Endothelial cell of umbilical vein (primary cell): ENCODE measurements around the gene AOX1. TPM values are rescaled to one million over a fixed set of nuclear protein-coding genes. Genes with fewer than 3 reads are reported as not detected.

Experiments
- BruUV-seq: library from RNA; stranded (reverse); fragments of 400-500 nt; replicated peaks from 2 replicates; lab custom pipeline; 2021; lab: Mats Ljungman, UMichigan
- CTCF ChIA-PET: fragments of 300-600, 350-600 bp; sonication (Branson Sonifier 250); formaldehyde crosslinking; loops from one replicate; lab custom pipeline; 2021; ENCODE audit warnings: antibody characterized with exemption, inconsistent platforms; lab: Charles Lee
- POLR2A ChIA-PET: fragments of 300-600, 350-600 bp; sonication (Branson Sonifier 250); formaldehyde crosslinking; loops from one replicate; lab custom pipeline; 2021; ENCODE audit warnings: antibody characterized with exemption, inconsistent platforms; lab: Charles Lee
- DNase-seq: peaks from one replicate; pipeline ENCODE4 v3.0.0-alpha.2; 2011; ENCODE audit warnings: low read depth, low spot score
- FAIRE-seq: peaks from 2 replicates; lab custom pipeline; 2011; peaks lifted over from hg19 to GRCh38; lab: Jason Lieb, UNC
- H2AFZ ChIP-seq: 2 replicates; pipeline ENCODE4 v1.6.0; 2012; ENCODE audit warnings: low read depth, low read length, control low read depth, inconsistent platforms
- H3K27ac ChIP-seq: 2 replicates; pipeline ENCODE4 v1.5.1; 2011; ENCODE audit warnings: low read depth, mild to moderate bottlenecking, control low read depth, low read length, moderate library complexity; ENCODE audit not compliant: insufficient read depth
- H3K27me3 ChIP-seq, 2 experiments: 2 replicates each; pipeline versions ENCODE4 v1.6.0 to v1.6.1; 2011; ENCODE audit warnings: low read length in 2 of 2, mixed read lengths in 1 of 2; ENCODE audit not compliant: control insufficient read depth in 2 of 2, insufficient read depth in 2 of 2
- H3K36me3 ChIP-seq, 2 experiments: 2 replicates in 1 of 2; 3 replicates in 1 of 2; pipeline ENCODE4 v1.5.1; 2011; ENCODE audit warnings: low read length in 2 of 2, mild to moderate bottlenecking in 1 of 2, moderate library complexity in 1 of 2; ENCODE audit not compliant: control insufficient read depth in 2 of 2, insufficient read depth in 2 of 2; ENCODE audit errors: extremely low read depth in 1 of 2
- H3K4me1 ChIP-seq: 3 replicates; pipeline ENCODE4 v1.5.1; 2011; ENCODE audit warnings: mild to moderate bottlenecking, low read length; ENCODE audit not compliant: control insufficient read depth, insufficient read depth; ENCODE audit errors: extremely low read depth
- H3K4me2 ChIP-seq: 2 replicates; pipeline ENCODE4 v1.6.1; 2011; ENCODE audit warnings: low read length, control low read depth, mixed read lengths; ENCODE audit not compliant: insufficient read depth
- H3K4me3 ChIP-seq, 3 experiments: fragments of 200-600 bp in 1 of 3; sonication (generic), shearing (Covaris generic) in 1 of 3; replicated peaks in 1 of 3; 2 replicates each; pipeline ENCODE4 v1.5.1; 2011 to 2016; ENCODE audit warnings: control low read depth in 3 of 3, low read length in 3 of 3, mild to moderate bottlenecking in 2 of 3, inconsistent platforms in 1 of 3, low read depth in 1 of 3, moderate library complexity in 1 of 3; ENCODE audit not compliant: insufficient read depth in 1 of 3
- H3K79me2 ChIP-seq: 2 replicates; pipeline ENCODE4 v1.6.0; 2012; ENCODE audit warnings: low read length, inconsistent platforms; ENCODE audit not compliant: control insufficient read depth, insufficient read depth
- H3K9ac ChIP-seq: replicated peaks from 2 replicates; pipeline ENCODE3; 2011; ENCODE audit warnings: low read length, control low read depth; ENCODE audit not compliant: insufficient read depth; ENCODE audit errors: extremely low read depth
- H3K9me1 ChIP-seq: replicated peaks from 3 replicates; pipeline ENCODE4 v1.6.0; 2011; ENCODE audit warnings: mild to moderate bottlenecking, low read length; ENCODE audit not compliant: control insufficient read depth, insufficient read depth; ENCODE audit errors: extremely low read depth
- H3K9me3 ChIP-seq: replicated peaks from 2 replicates; pipeline ENCODE4 v1.5.1; 2012; ENCODE audit warnings: low read length, inconsistent platforms; ENCODE audit not compliant: control insufficient read depth, insufficient read depth
- H4K20me1 ChIP-seq: replicated peaks from 2 replicates; pipeline ENCODE3; 2011; ENCODE audit warnings: mild to moderate bottlenecking, low read length; ENCODE audit not compliant: control insufficient read depth, insufficient read depth; ENCODE audit errors: extremely low read depth
- CTCF ChIP-seq, 2 donors: IDR thresholded peaks; 1 replicate in 1 of 2; 2 replicates in 1 of 2; pipeline ENCODE4 v1.5.1; 2011; ENCODE audit warnings: low read length in 2 of 2, mild to moderate bottlenecking in 2 of 2, moderate library complexity in 2 of 2, control low read depth in 1 of 2, inconsistent platforms in 1 of 2, low read depth in 1 of 2; ENCODE audit not compliant: insufficient read depth in 1 of 2; ENCODE audit errors: extremely low read depth in 1 of 2
- EZH2 ChIP-seq: IDR thresholded peaks from 2 replicates; pipeline ENCODE4 v1.6.1; 2012; ENCODE audit warnings: borderline replicate concordance, low read depth, mild to moderate bottlenecking, moderate library complexity, low read length, inconsistent platforms; ENCODE audit not compliant: severe bottlenecking
- FOS ChIP-seq: IDR thresholded peaks from 2 replicates; pipeline ENCODE4 v1.6.1; 2011; ENCODE audit warnings: mild to moderate bottlenecking, low read length, moderate library complexity, borderline replicate concordance; ENCODE audit not compliant: insufficient read depth
- GATA2 ChIP-seq: IDR thresholded peaks from 2 replicates; pipeline ENCODE4 v1.7.0; 2011; ENCODE audit warnings: low read depth, mild to moderate bottlenecking, moderate library complexity, mixed read lengths, low read length; ENCODE audit not compliant: insufficient read length, insufficient read depth
- JUN ChIP-seq: IDR thresholded peaks from 2 replicates; pipeline ENCODE4 v1.6.1; 2011; ENCODE audit warnings: borderline replicate concordance, low read depth; ENCODE audit not compliant: insufficient read length, insufficient read depth
- MYC ChIP-seq: IDR thresholded peaks from one replicate; pipeline ENCODE4 v1.6.1; 2011; ENCODE audit warnings: mild to moderate bottlenecking, low read depth, low read length
- POLR2A ChIP-seq: IDR thresholded peaks from 2 replicates; pipeline ENCODE4 v1.6.1; 2012; ENCODE audit warnings: low read depth, mild to moderate bottlenecking, control low read depth, low read length
- POLR2AphosphoS5 ChIP-seq: IDR thresholded peaks from 2 replicates; pipeline ENCODE4 v1.6.1; 2012; ENCODE audit warnings: low read depth, mild to moderate bottlenecking, control low read depth, low read length, moderate library complexity; ENCODE audit not compliant: insufficient read depth
- dilution Hi-C: fragments of 300-500 bp; cut with MboI; formaldehyde crosslinking; loops from one replicate; pipeline ENCODE4 v1.15.0; 2019; ENCODE audit warnings: low sequenced_read_pairs; ENCODE audit not compliant: extremely low pct_ligation_motif_present
- intact Hi-C: fragments of 100-400 bp; cut with micrococcal nuclease; formaldehyde crosslinking; loops from one replicate; pipeline ENCODE4 v1.10.0; 2022
- polyA plus RNA-seq, 4 experiments: library from polyadenylated mRNA; depleted of rRNA in 3 of 4; stranded (reverse) in 3 of 4; unstranded in 1 of 4; fragments of >200 nt; gene quantifications; 2 replicates each; pipeline versions ENCODE4 v1.2.1 to v1.2.3, GENCODE V29; 2011 to 2012; ENCODE audit warnings: missing spikeins in 1 of 4
- total RNA-seq: library from RNA; stranded (reverse); gene quantifications from 2 replicates; pipeline ENCODE4 v1.2.3, GENCODE V29; 2021
- TF ChIP-seq, protein P1 (sequence below): IDR thresholded peaks from 2 replicates; pipeline ENCODE4 v1.6.1; 2011; ENCODE audit not compliant: insufficient read depth, insufficient read length

AOX1 gene
- total and polyA plus RNA-seq, 2 donors (not counting 3 experiments of a cell fraction or from before 2014, with no cell fraction given), result 0.03 to 0.46 TPM

DNA sequence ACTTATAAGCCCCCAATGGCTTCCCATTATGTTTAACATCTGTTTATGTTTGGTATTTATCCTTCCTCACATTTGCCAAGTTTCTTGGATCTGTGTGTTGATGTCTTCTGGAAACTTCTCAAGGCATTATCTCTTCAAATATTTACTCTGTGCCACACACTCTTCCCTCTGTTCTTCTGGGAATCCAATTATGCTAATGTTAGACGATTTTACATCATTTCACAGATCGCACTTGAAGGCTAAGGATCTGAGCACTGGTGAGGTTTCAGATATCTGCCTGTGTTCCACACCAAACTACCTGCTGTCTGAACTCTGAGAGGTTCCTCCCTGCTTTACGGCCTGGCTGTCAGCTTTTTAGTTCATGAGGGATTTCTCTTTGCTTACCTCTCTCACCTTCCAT, 10.1 kb downstream of the AOX1 start:
- Histone ChIP-seq H2AFZ (no peak overlapping the region), H3K4me3 (no peak overlapping the region), H3K4me1 (no peaks in the 10 kb centered on the region), H3K9me1 (no peaks in the 10 kb centered on the region), H3K9me3 (no peaks in the 10 kb centered on the region), H3K27ac (no peak overlapping the region), H3K9ac (no peak overlapping the region), H3K79me2 (no peaks in the 10 kb centered on the region), H3K4me2 (no peak overlapping the region), H3K36me3 (no peaks in the 10 kb centered on the region), H3K27me3 (peaks cover 0 to 8% of the 10 kb centered on the region in 2 experiments), H4K20me1 (no peaks in the 10 kb centered on the region)
- FAIRE-seq, result no peak
- no TSS peak for BruUV-seq
- TF ChIP-seq EZH2, result no peak
- TF ChIP-seq POLR2AphosphoS5, result no peak
- no peak for TF ChIP-seq GATA2
- TF ChIP-seq MYC, result no peak
- TF ChIP-seq, protein P1, sequence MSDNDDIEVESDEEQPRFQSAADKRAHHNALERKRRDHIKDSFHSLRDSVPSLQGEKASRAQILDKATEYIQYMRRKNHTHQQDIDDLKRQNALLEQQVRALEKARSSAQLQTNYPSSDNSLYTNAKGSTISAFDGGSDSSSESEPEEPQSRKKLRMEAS, result no peak
- TF ChIP-seq FOS, result no peak
- TF ChIP-seq POLR2A, result no peak
- TF ChIP-seq CTCF (IDR thresholded peaks at IDR 0.05; ENCODE audit: extremely low read depth in 1 of 2, insufficient read depth in 1 of 2, low read depth in 1 of 2, low read length in 2 of 2), result no peak
- TF ChIP-seq JUN, result no peak
- no peak for DNase-seq
- dilution Hi-C loops, result no loop called here
- intact Hi-C loops, result no loop called here
- POLR2A ChIA-PET, result no interaction called here
- CTCF ChIA-PET, result no interaction called here
